ENCODE results near the gene HNRNPL.
A peak's percentile ranks its signal among the peaks of the same experiment; 100 is the strongest.
"Not testable (repeated sequence)": the region's sequence is repeated elsewhere in the genome, so short reads cannot be mapped to it uniquely, and the experiment has no call there.

HNRNPL gene

GRCh38 chr19:38849860-38850435 lies at the start of gene HNRNPL:
TSS of gene HNRNPL (minus strand) at chr19:38849986. CDS start at chr19:38849966, 20 bp downstream.
- Mint-ChIP-seq H3K4me1 (peaks cover 32 to 55% of the 10 kb centered on the region in 2 donors), H3K4me3 (peak within 1 kb of the TSS; percentile 89 to 98), H3K9me3 (no peaks in the 10 kb centered on the region), H3K27ac (peak within 1 kb of the TSS; percentile 100), H3K27me3 (no peaks in the 10 kb centered on the region), H3K36me3 (peaks cover 34 to 55% of the 10 kb centered on the region in 2 donors)
- DNase-seq = peak; percentile 99
- ATAC-seq (replicated peaks) = peak; percentile 60 to 69

GRCh38 chr19:38898788-38899446 lies 49.1 kb upstream of the HNRNPL start:
- Mint-ChIP-seq H3K36me3 (peaks cover 13 to 19% of the 10 kb centered on the region in 2 donors), H3K27ac (peak overlapping the region; percentile 97), H3K4me1 (peaks cover 28 to 61% of the 10 kb centered on the region in 2 donors), H3K4me3 (peak overlapping the region; percentile 90 to 94), H3K27me3 (no peaks in the 10 kb centered on the region), H3K9me3 (no peaks in the 10 kb centered on the region)
- DNase-seq (no peak), ATAC-seq (replicated peaks) (no peak)

GRCh38 chr19:38894968-38895367 lies 45.2 kb upstream of the HNRNPL start:
- no peak for DNase-seq
- Mint-ChIP-seq H3K9me3 (no peaks in the 10 kb centered on the region), H3K4me3 (no peak overlapping the region), H3K27ac (peak overlapping the region; percentile 84), H3K27me3 (no peaks in the 10 kb centered on the region), H3K36me3 (peaks cover 10 to 14% of the 10 kb centered on the region in 2 donors), H3K4me1 (peaks cover 25 to 43% of the 10 kb centered on the region in 2 donors)
- no peak for ATAC-seq (replicated peaks)

- H3K36me3 Mint-ChIP-seq = peaks cover 22 to 23% of the 10 kb centered on the region in 2 donors
- H3K4me3 Mint-ChIP-seq = no peak overlapping the region
- no peaks in the 10 kb centered on the region for H3K27me3 Mint-ChIP-seq
- no peak for DNase-seq
- H3K27ac Mint-ChIP-seq = no peak overlapping the region
- peaks cover 18 to 31% of the 10 kb centered on the region in 2 donors for H3K4me1 Mint-ChIP-seq
- ATAC-seq (replicated peaks) = no peak
- no peaks in the 10 kb centered on the region for H3K9me3 Mint-ChIP-seq
These were observed 43.6 kb upstream of the HNRNPL start for GRCh38 chr19:38893341-38893771.

GRCh38 chr19:38892841-38893240 lies 43.1 kb upstream of the HNRNPL start:
- no peak overlapping the region for H3K27ac Mint-ChIP-seq
- peaks cover 15 to 26% of the 10 kb centered on the region in 2 donors for H3K4me1 Mint-ChIP-seq
- no peak for DNase-seq
- peaks cover 22 to 23% of the 10 kb centered on the region in 2 donors for H3K36me3 Mint-ChIP-seq
- no peak overlapping the region for H3K4me3 Mint-ChIP-seq
- no peak for ATAC-seq (replicated peaks)
- H3K27me3 Mint-ChIP-seq = no peaks in the 10 kb centered on the region
- H3K9me3 Mint-ChIP-seq = no peaks in the 10 kb centered on the region

GRCh38 chr19:38891771-38892170 lies 42.0 kb upstream of the HNRNPL start:
- no peak for DNase-seq
- no peak for ATAC-seq (replicated peaks)
- peaks cover 7 to 21% of the 10 kb centered on the region in 2 donors for H3K4me1 Mint-ChIP-seq
- H3K4me3 Mint-ChIP-seq = no peak overlapping the region
- no peaks in the 10 kb centered on the region for H3K27me3 Mint-ChIP-seq
- H3K36me3 Mint-ChIP-seq = peaks cover 20 to 23% of the 10 kb centered on the region in 2 donors
- no peaks in the 10 kb centered on the region for H3K9me3 Mint-ChIP-seq
- H3K27ac Mint-ChIP-seq = peak overlapping the region; percentile 5

- no peak for ATAC-seq (replicated peaks)
- DNase-seq = no peak
- no peaks in the 10 kb centered on the region for H3K27me3 Mint-ChIP-seq
- peaks cover 19 to 23% of the 10 kb centered on the region in 2 donors for H3K36me3 Mint-ChIP-seq
- peaks cover 7 to 17% of the 10 kb centered on the region in 2 donors for H3K4me1 Mint-ChIP-seq
- no peak overlapping the region for H3K4me3 Mint-ChIP-seq
- no peaks in the 10 kb centered on the region for H3K9me3 Mint-ChIP-seq
- no peak overlapping the region for H3K27ac Mint-ChIP-seq
These were observed 40.9 kb upstream of the HNRNPL start for GRCh38 chr19:38890686-38891085.

GRCh38 chr19:38889803-38890202 lies 40.0 kb upstream of the HNRNPL start:
- Mint-ChIP-seq H3K9me3 (no peaks in the 10 kb centered on the region), H3K27me3 (no peaks in the 10 kb centered on the region), H3K36me3 (peaks cover 18 to 23% of the 10 kb centered on the region in 2 donors), H3K4me3 (no peak overlapping the region), H3K27ac (no peak overlapping the region), H3K4me1 (peaks cover 3 to 9% of the 10 kb centered on the region in 2 donors)
- no peak for ATAC-seq (replicated peaks)
- DNase-seq = no peak

- no peak overlapping the region for H3K27ac Mint-ChIP-seq
- H3K4me3 Mint-ChIP-seq = no peak overlapping the region
- ATAC-seq (replicated peaks) (no peak), DNase-seq (no peak)
- peaks cover 0 to 5% of the 10 kb centered on the region in 2 donors for H3K4me1 Mint-ChIP-seq
- no peaks in the 10 kb centered on the region for H3K27me3 Mint-ChIP-seq
- H3K9me3 Mint-ChIP-seq = no peaks in the 10 kb centered on the region
- peaks cover 15 to 19% of the 10 kb centered on the region in 2 donors for H3K36me3 Mint-ChIP-seq
These were observed 39.1 kb upstream of the HNRNPL start for GRCh38 chr19:38888876-38889275.

- not testable (repeated sequence) for ATAC-seq (replicated peaks); H3K9me3 Mint-ChIP-seq; H3K27ac Mint-ChIP-seq; H3K4me3 Mint-ChIP-seq; DNase-seq; H3K27me3 Mint-ChIP-seq
- peaks cover 21 to 26% of the 10 kb centered on the region in 2 donors for H3K36me3 Mint-ChIP-seq
- peaks cover 7 to 25% of the 10 kb centered on the region in 2 donors for H3K4me1 Mint-ChIP-seq
These were observed 34.9 kb upstream of the HNRNPL start for GRCh38 chr19:38884691-38885090.

- DNase-seq (no peak), ATAC-seq (replicated peaks) (no peak)
- Mint-ChIP-seq H3K4me3 (no peak overlapping the region), H3K27ac (peak overlapping the region; percentile 6), H3K9me3 (no peaks in the 10 kb centered on the region), H3K27me3 (no peaks in the 10 kb centered on the region), H3K36me3 (peaks cover 15 to 17% of the 10 kb centered on the region in 2 donors), H3K4me1 (peaks cover 13 to 34% of the 10 kb centered on the region in 2 donors)
These were observed 33.5 kb upstream of the HNRNPL start for GRCh38 chr19:38883286-38883685.

- Mint-ChIP-seq H3K36me3 (peaks cover 21 to 27% of the 10 kb centered on the region in 2 donors), H3K4me1 (peaks cover 26 to 49% of the 10 kb centered on the region in 2 donors), H3K27ac (peak overlapping the region; percentile 60), H3K4me3 (no peak overlapping the region), H3K9me3 (no peaks in the 10 kb centered on the region), H3K27me3 (no peaks in the 10 kb centered on the region)
- no peak for DNase-seq
- no peak for ATAC-seq (replicated peaks)
These were observed 31.3 kb upstream of the HNRNPL start for GRCh38 chr19:38880882-38881609.

GRCh38 chr19:38880076-38880881 lies 30.5 kb upstream of the HNRNPL start:
- Mint-ChIP-seq H3K4me1 (peaks cover 27 to 49% of the 10 kb centered on the region in 2 donors), H3K9me3 (no peaks in the 10 kb centered on the region), H3K27me3 (no peaks in the 10 kb centered on the region), H3K27ac (peak overlapping the region; percentile 81), H3K36me3 (peaks cover 22 to 32% of the 10 kb centered on the region in 2 donors), H3K4me3 (no peak overlapping the region)
- DNase-seq = no peak
- no peak for ATAC-seq (replicated peaks)

GRCh38 chr19:38879400-38879751 lies 29.6 kb upstream of the HNRNPL start:
- DNase-seq (no peak), ATAC-seq (replicated peaks) (no peak)
- no peak overlapping the region for H3K4me3 Mint-ChIP-seq
- H3K27ac Mint-ChIP-seq = peak overlapping the region; percentile 99
- H3K36me3 Mint-ChIP-seq = peaks cover 22 to 34% of the 10 kb centered on the region in 2 donors
- no peaks in the 10 kb centered on the region for H3K9me3 Mint-ChIP-seq
- no peaks in the 10 kb centered on the region for H3K27me3 Mint-ChIP-seq
- peaks cover 27 to 49% of the 10 kb centered on the region in 2 donors for H3K4me1 Mint-ChIP-seq

All from stimulated activated naive B cell treated with anti-CD40 and anti-IgM and Interleukin-4, amounts not matched to agents 10 μg/mL and 1 μg/mL and 100 μg/mL, for 72 hours (primary cell).